Measurements from ENCODE around the gene LHPP.

LHPP gene

GRCh38 chr10:124559372-124560132, 97.9 kb downstream of the LHPP start:
- DNase-seq: no peak

- DNase-seq: no peak
These were observed 98.9 kb downstream of the LHPP start for GRCh38 chr10:124560377-124561105.

GRCh38 chr10:124561206-124561605, 99.6 kb downstream of the LHPP start:
- no peak for DNase-seq

GRCh38 chr10:124562425-124563060, 100.9 kb downstream of the LHPP start:
- no peak for DNase-seq

- no peak for DNase-seq
These were observed 101.9 kb downstream of the LHPP start for GRCh38 chr10:124563320-124564040.

GRCh38 chr10:124564881-124565280, 103.3 kb downstream of the LHPP start:
- DNase-seq: no peak

GRCh38 chr10:124565565-124566221, 104.1 kb downstream of the LHPP start:
- peak; percentile 52 for DNase-seq

- DNase-seq: no peak
These were observed 104.7 kb downstream of the LHPP start for GRCh38 chr10:124566222-124566888.

- DNase-seq: no peak
These were observed 105.6 kb downstream of the LHPP start for GRCh38 chr10:124566981-124567835.

GRCh38 chr10:124568339-124568738, 106.7 kb downstream of the LHPP start:
- DNase-seq: no peak

- no peak for DNase-seq
These were observed 107.4 kb downstream of the LHPP start for GRCh38 chr10:124568848-124569622.

- no peak for DNase-seq
These were observed 108.2 kb downstream of the LHPP start for GRCh38 chr10:124569623-124570470.

GRCh38 chr10:124570646-124571045, 109.0 kb downstream of the LHPP start:
- DNase-seq: no peak

GRCh38 chr10:124572751-124573150, 111.1 kb downstream of the LHPP start:
- no peak for DNase-seq

- DNase-seq: no peak
These were observed 112.3 kb downstream of the LHPP start for GRCh38 chr10:124573726-124574455.

- DNase-seq: no peak
These were observed 112.9 kb downstream of the LHPP start for GRCh38 chr10:124574456-124575070.

- no peak for DNase-seq
These were observed 113.7 kb downstream of the LHPP start for GRCh38 chr10:124575107-124576035.
